SU-DHL-6 (cell line): ENCODE data around the gene SYNC.
A peak's percentile ranks its signal among the peaks of the same experiment; 100 is the strongest.

Source experiments
- H2AFZ ChIP-seq: fragments of 200-600 bp; sonication (generic); 2 replicates; pipeline ENCODE4 v1.6.1; 2014; ENCODE audit warnings: low read depth, mild to moderate bottlenecking, moderate library complexity, mixed read lengths, antibody characterized with exemption, low read length; ENCODE audit not compliant: severe bottlenecking
- H3F3A ChIP-seq: fragments of 200-600 bp; shearing (Covaris generic); 2 replicates; pipeline ENCODE4 v1.6.0; 2016; ENCODE audit warnings: antibody characterized with exemption, mild to moderate bottlenecking; ENCODE audit not compliant: insufficient read depth
- H3K27ac ChIP-seq: fragments of 200-600 bp; sonication (generic); 2 replicates; pipeline ENCODE4 v1.5.1; 2016; ENCODE audit warnings: low read depth, mild to moderate bottlenecking, low read length, moderate library complexity, mixed read lengths
- H3K27me3 ChIP-seq: fragments of 200-600 bp; sonication (generic), shearing (Covaris generic); 2 replicates; pipeline ENCODE4 v1.6.0; 2014; ENCODE audit warnings: mild to moderate bottlenecking, low read length
- H3K36me3 ChIP-seq: fragments of 200-600 bp; sonication (generic); 2 replicates; pipeline ENCODE4 v1.6.1; 2014; ENCODE audit warnings: mild to moderate bottlenecking, low read length, mixed read lengths
- H3K4me2 ChIP-seq: fragments of 300-600, 200-600 bp; shearing (Covaris generic), sonication (generic); 2 replicates; pipeline ENCODE4 v1.6.0; 2014; ENCODE audit warnings: low read length, low read depth, mild to moderate bottlenecking; ENCODE audit not compliant: poor library complexity, severe bottlenecking
- H3K4me3 ChIP-seq: fragments of 200-600 bp; sonication (generic); 2 replicates; pipeline ENCODE4 v1.5.1; 2014; ENCODE audit warnings: antibody characterized with exemption, low read length, mild to moderate bottlenecking, mixed read lengths; ENCODE audit not compliant: insufficient read depth, poor library complexity, severe bottlenecking
- H3K79me2 ChIP-seq: fragments of 200-600 bp; sonication (generic); 2 replicates; pipeline ENCODE4 v1.6.1; 2014; ENCODE audit warnings: mild to moderate bottlenecking, low read length, moderate library complexity; ENCODE audit not compliant: insufficient read depth
- H3K9ac ChIP-seq: fragments of 200-600 bp; sonication (generic); 2 replicates; pipeline ENCODE4 v1.7.0; 2014; ENCODE audit warnings: mild to moderate bottlenecking, low read length
- H3K9me2 ChIP-seq: fragments of 200-600 bp; sonication (generic); replicated peaks from 2 replicates; pipeline ENCODE4 v1.6.1; 2014; ENCODE audit warnings: low read length; ENCODE audit not compliant: insufficient read depth
- H3K9me3 ChIP-seq: fragments of 200-600 bp; sonication (generic); 2 replicates; pipeline ENCODE4 v1.6.1; 2014; ENCODE audit warnings: low read length, mixed read lengths; ENCODE audit not compliant: insufficient read depth
- H4K20me1 ChIP-seq: fragments of 200-600 bp; sonication (generic); 2 replicates; pipeline ENCODE4 v1.6.1; 2014; ENCODE audit warnings: low read depth, mild to moderate bottlenecking, antibody characterized with exemption, low read length, moderate library complexity, mixed read lengths
- EZH2phosphoT487 ChIP-seq: fragments of 200-600 bp; sonication (generic), shearing (Covaris generic); conservative IDR thresholded peaks from 2 replicates; pipeline ENCODE4 v1.6.1; 2018; ENCODE audit warnings: mild to moderate bottlenecking, antibody characterized with exemption, low read length, moderate library complexity, mixed read lengths
- TF ChIP-seq, protein P1 (sequence below): fragments of 200-600 bp; sonication (generic); IDR thresholded peaks from one replicate; pipeline ENCODE4 v1.5.1; 2017; ENCODE audit warnings: antibody characterized with exemption, mild to moderate bottlenecking, low read length, moderate library complexity; ENCODE audit not compliant: insufficient read depth, poor library complexity, severe bottlenecking

SYNC gene

DNA sequence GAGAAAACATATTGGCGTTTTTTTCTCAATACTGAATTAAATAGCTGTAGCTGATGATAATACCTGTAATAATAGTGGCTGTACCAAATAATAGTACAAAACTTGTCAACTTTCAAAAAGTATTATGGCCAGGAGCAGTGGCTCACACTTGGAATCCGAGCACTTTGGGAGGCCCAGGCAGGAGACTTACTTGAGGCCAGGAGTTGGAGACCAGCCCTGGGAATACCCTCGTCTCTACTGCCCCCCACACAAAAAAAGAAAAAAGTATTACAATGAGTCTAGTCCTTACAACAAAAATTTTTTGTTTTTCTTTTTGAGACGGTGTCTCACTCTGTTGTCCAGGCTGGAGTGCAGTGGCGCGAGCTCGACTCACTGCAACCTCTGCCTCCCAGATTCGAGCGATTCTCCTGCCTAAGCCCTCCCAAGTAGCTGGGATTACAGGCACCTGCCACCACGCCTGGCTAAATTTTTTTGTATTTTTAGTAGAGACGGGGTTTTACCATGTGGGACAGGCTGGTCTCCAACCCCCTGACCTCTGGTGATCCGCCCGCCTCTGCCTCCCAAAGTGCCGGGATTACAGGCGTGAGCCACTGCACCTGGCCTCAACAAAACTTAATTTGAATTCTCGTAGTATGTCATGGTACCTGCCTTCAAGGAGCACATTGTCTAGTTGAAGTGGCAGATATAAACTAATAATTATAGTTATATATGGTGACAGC lies 50.2 kb downstream of the SYNC start:
- Histone ChIP-seq H3K4me3 (peak overlapping the region; percentile 73), H3K9me2 (no peaks in the 10 kb centered on the region), H3K36me3 (peaks cover 46% of the 10 kb centered on the region), H2AFZ (no peak overlapping the region), H3K27ac (peak overlapping the region; percentile 84), H3K9ac (peak overlapping the region; percentile 88), H3K79me2 (peaks cover 85% of the 10 kb centered on the region), H3K27me3 (no peaks in the 10 kb centered on the region), H3F3A (peaks cover 30% of the 10 kb centered on the region), H3K4me2 (peak overlapping the region; percentile 99), H3K9me3 (no peaks in the 10 kb centered on the region), H4K20me1 (peaks cover 11% of the 10 kb centered on the region)
- TF ChIP-seq EZH2phosphoT487: no peak
- TF ChIP-seq, protein P1, sequence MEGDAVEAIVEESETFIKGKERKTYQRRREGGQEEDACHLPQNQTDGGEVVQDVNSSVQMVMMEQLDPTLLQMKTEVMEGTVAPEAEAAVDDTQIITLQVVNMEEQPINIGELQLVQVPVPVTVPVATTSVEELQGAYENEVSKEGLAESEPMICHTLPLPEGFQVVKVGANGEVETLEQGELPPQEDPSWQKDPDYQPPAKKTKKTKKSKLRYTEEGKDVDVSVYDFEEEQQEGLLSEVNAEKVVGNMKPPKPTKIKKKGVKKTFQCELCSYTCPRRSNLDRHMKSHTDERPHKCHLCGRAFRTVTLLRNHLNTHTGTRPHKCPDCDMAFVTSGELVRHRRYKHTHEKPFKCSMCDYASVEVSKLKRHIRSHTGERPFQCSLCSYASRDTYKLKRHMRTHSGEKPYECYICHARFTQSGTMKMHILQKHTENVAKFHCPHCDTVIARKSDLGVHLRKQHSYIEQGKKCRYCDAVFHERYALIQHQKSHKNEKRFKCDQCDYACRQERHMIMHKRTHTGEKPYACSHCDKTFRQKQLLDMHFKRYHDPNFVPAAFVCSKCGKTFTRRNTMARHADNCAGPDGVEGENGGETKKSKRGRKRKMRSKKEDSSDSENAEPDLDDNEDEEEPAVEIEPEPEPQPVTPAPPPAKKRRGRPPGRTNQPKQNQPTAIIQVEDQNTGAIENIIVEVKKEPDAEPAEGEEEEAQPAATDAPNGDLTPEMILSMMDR: no peak

DNA sequence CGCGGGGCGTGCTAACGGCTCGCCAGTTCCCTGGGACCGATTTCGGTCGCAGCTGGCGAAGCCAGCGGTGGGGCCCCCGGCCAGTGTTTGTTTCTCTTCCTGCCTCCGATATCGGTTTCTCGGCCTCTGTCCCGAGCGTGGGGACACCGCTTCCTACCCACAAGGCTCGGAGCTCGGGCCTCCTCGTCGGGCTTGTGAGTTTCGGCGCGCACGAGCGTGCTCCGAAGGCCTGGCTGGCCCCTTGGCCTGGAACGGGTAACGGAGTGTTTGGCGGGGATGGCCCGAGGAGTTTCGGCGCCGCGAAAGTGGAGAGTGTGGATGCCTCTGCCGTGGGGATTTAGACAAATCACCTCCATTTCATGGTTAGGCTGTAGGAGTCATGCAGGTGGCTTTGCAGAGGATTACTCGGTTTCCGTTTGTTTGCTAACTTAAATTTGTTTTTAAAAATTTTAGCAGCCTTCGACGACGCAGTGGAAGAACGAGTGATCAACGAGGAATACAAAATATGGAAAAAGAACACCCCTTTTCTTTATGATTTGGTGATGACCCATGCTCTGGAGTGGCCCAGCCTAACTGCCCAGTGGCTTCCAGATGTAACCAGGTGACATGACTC lies 51.0 kb downstream of the SYNC start:
- Histone ChIP-seq H3K27ac (peak overlapping the region; percentile 84), H2AFZ (no peak overlapping the region), H3K9ac (peak overlapping the region; percentile 88), H3K79me2 (peaks cover 85% of the 10 kb centered on the region), H4K20me1 (peaks cover 11% of the 10 kb centered on the region), H3K4me2 (peak overlapping the region; percentile 99), H3K36me3 (peaks cover 38% of the 10 kb centered on the region), H3K27me3 (no peaks in the 10 kb centered on the region), H3K9me3 (no peaks in the 10 kb centered on the region), H3K9me2 (no peaks in the 10 kb centered on the region), H3F3A (peaks cover 30% of the 10 kb centered on the region), H3K4me3 (peak overlapping the region; percentile 73)
- TF ChIP-seq, protein P1: no peak
- TF ChIP-seq EZH2phosphoT487: no peak

DNA sequence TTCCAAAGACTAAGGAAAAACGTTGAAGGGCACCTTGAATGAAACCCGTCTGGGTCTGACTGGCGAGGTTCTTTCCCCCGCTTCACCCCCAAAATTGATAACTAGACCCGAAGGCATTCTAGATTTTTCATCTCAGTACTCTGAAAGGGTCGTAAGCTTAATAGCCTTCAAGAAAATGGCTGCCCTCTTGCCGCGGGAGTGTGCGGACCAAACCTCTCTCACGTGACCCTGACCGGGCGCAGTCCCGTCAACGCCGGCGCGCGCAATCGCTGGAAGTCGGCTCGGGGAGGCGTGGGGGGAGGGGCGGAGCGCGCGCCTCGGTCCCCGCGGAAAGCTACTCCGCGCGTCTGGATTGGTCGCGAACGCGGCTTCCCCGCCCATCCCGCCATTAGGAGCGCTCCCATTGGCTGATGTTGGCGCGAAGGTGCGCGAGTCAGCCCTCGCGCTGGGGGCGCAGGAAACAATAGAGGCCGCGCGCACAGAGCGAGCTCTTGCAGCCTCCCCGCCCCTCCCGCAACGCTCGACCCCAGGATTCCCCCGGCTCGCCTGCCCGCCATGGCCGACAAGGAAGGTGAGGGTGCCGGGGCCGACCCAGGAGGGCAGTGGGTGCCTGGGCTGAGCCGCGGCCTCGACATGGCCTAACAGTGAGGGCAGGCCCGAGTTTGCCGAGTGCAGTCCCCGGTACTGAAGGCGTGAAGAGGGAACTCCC lies 51.7 kb downstream of the SYNC start, which contains the start of gene RBBP4:
RBBP4 (plus strand) TSS at position 457 of the 709 bp plus-strand sequence; CDS start at position 556, 99 bp downstream.
- TF ChIP-seq EZH2phosphoT487: no peak
- TF ChIP-seq, protein P1: no peak
- H3K27me3 ChIP-seq: no peaks in the 10 kb centered on the region
- no peak within 1 kb of the TSS for H2AFZ ChIP-seq
- H3K27ac ChIP-seq: peak within 1 kb of the TSS; percentile 97
- peaks cover 85% of the 10 kb centered on the region for H3K79me2 ChIP-seq
- peak within 1 kb of the TSS; percentile 99 for H3K4me2 ChIP-seq
- no peaks in the 10 kb centered on the region for H3K9me2 ChIP-seq
- peaks cover 37% of the 10 kb centered on the region for H3K36me3 ChIP-seq
- peak within 1 kb of the TSS; percentile 88 for H3K9ac ChIP-seq
- H3F3A ChIP-seq: peaks cover 32% of the 10 kb centered on the region
- H3K4me3 ChIP-seq: peak within 1 kb of the TSS; percentile 73
- H3K9me3 ChIP-seq: no peaks in the 10 kb centered on the region
- peaks cover 11% of the 10 kb centered on the region for H4K20me1 ChIP-seq
